Neural cell (in vitro differentiated cells): Measurements from ENCODE around the gene TYRO3. TPM values are rescaled to one million over a fixed set of nuclear protein-coding genes. Genes with fewer than 3 reads are reported as not detected.

Source experiments
- H2AFZ ChIP-seq: fragments of 200-600, 300-800 bp; sonication (generic), shearing (Covaris generic); 2 replicates; pipeline ENCODE4 v1.6.0; 2014; ENCODE audit warnings: low read depth, mild to moderate bottlenecking, antibody characterized with exemption, low read length, moderate library complexity
- H3F3A ChIP-seq: fragments of 200-600 bp; shearing (Covaris generic); 2 replicates; pipeline ENCODE4 v1.6.1; 2016; ENCODE audit warnings: mild to moderate bottlenecking, moderate library complexity, mixed read lengths, antibody characterized with exemption, low read length; ENCODE audit not compliant: insufficient read depth, poor library complexity, severe bottlenecking
- H3K27ac ChIP-seq: fragments of 200-600, 300-800 bp; sonication (generic), shearing (Covaris generic); 2 replicates; pipeline ENCODE4 v1.5.1; 2014; ENCODE audit warnings: mild to moderate bottlenecking, low read length, moderate library complexity
- H3K27me3 ChIP-seq: fragments of 300-800, 200-600 bp; sonication (generic), shearing (Covaris generic); 2 replicates; pipeline ENCODE4 v1.6.0; 2014; ENCODE audit warnings: mild to moderate bottlenecking, low read depth, low read length, moderate library complexity; ENCODE audit not compliant: insufficient read depth
- H3K36me3 ChIP-seq: fragments of 300-800, 200-600 bp; sonication (generic), shearing (Covaris generic); 2 replicates; pipeline ENCODE4 v1.5.1; 2014; ENCODE audit warnings: mild to moderate bottlenecking, antibody characterized with exemption, low read length, moderate library complexity; ENCODE audit not compliant: insufficient read depth
- H3K4me2 ChIP-seq: fragments of 300-800, 200-600 bp; sonication (generic), shearing (Covaris generic); 2 replicates; pipeline ENCODE4 v1.6.0; 2014; ENCODE audit warnings: mild to moderate bottlenecking, low read length
- H3K4me3 ChIP-seq: fragments of 300-800, 200-600 bp; sonication (generic), shearing (Covaris generic); 2 replicates; pipeline ENCODE4 v1.5.1; 2014; ENCODE audit warnings: mild to moderate bottlenecking, low read length, moderate library complexity
- H3K79me2 ChIP-seq: fragments of 200-600 bp; shearing (Covaris generic); replicated peaks from 2 replicates; pipeline ENCODE4 v1.6.0; 2014; ENCODE audit warnings: mild to moderate bottlenecking, low read length, moderate library complexity; ENCODE audit not compliant: insufficient read depth
- H3K9ac ChIP-seq: fragments of 300-800, 200-600 bp; sonication (generic), shearing (Covaris generic); 2 replicates; pipeline ENCODE4 v1.6.1; 2016; ENCODE audit warnings: mild to moderate bottlenecking, low read length, mixed read lengths
- H3K9me2 ChIP-seq: fragments of 200-600 bp; shearing (Covaris generic); 2 replicates; pipeline ENCODE4 v1.6.1; 2016; ENCODE audit warnings: mild to moderate bottlenecking, low read length, mixed read lengths; ENCODE audit not compliant: insufficient read depth
- H3K9me3 ChIP-seq: fragments of 200-600, 300-800 bp; sonication (generic), shearing (Covaris generic); 2 replicates; pipeline ENCODE4 v1.6.1; 2016; ENCODE audit warnings: mild to moderate bottlenecking, mixed run types, low read length, moderate library complexity, mixed read lengths
- H4K20me1 ChIP-seq: fragments of 200-600 bp; shearing (Covaris generic); 2 replicates; pipeline ENCODE4 v1.6.1; 2016; ENCODE audit warnings: mild to moderate bottlenecking, mixed run types; ENCODE audit not compliant: insufficient read depth
- CTCF ChIP-seq: fragments of 450-650 bp; IDR thresholded peaks from 2 replicates; pipeline ENCODE4 v1.5.1; 2014; ENCODE audit warnings: antibody characterized with exemption, mild to moderate bottlenecking, moderate library complexity; ENCODE audit not compliant: poor library complexity, severe bottlenecking
- EP300 ChIP-seq: fragments of 450-650 bp; conservative IDR thresholded peaks from 2 replicates; pipeline ENCODE4 v1.6.1; 2014; ENCODE audit warnings: antibody characterized with exemption, mild to moderate bottlenecking, moderate library complexity; ENCODE audit not compliant: poor library complexity, severe bottlenecking
- EZH2 ChIP-seq: fragments of 200-600, 300-800 bp; shearing (Covaris generic), sonication (generic); IDR thresholded peaks from 2 replicates; pipeline ENCODE4 v1.6.1; 2014; ENCODE audit warnings: antibody characterized with exemption, low read length, borderline replicate concordance, mild to moderate bottlenecking; ENCODE audit not compliant: insufficient read depth, poor library complexity, severe bottlenecking
- MXI1 ChIP-seq: fragments of 450-650 bp; conservative IDR thresholded peaks from 2 replicates; pipeline ENCODE4 v1.6.1; 2014; ENCODE audit warnings: antibody characterized with exemption, mild to moderate bottlenecking; ENCODE audit not compliant: poor library complexity, severe bottlenecking
- POLR2AphosphoS5 ChIP-seq: IDR thresholded peaks from 2 replicates; pipeline ENCODE4 v1.6.1; 2012
- RAD21 ChIP-seq: fragments of 450-650 bp; conservative IDR thresholded peaks from 2 replicates; pipeline ENCODE4 v1.6.1; 2014; ENCODE audit warnings: antibody characterized with exemption, mild to moderate bottlenecking, moderate library complexity
- REST ChIP-seq: IDR thresholded peaks from 2 replicates; pipeline ENCODE4 v1.6.1; 2012; ENCODE audit warnings: borderline replicate concordance
- SMC3 ChIP-seq: fragments of 450-650 bp; conservative IDR thresholded peaks from 2 replicates; pipeline ENCODE4 v1.6.1; 2014; ENCODE audit warnings: antibody characterized with exemption, mild to moderate bottlenecking, moderate library complexity; ENCODE audit not compliant: poor library complexity
- TAF1 ChIP-seq: IDR thresholded peaks from 2 replicates; pipeline ENCODE4 v1.6.1; 2012; ENCODE audit warnings: low read depth
- polyA plus RNA-seq: library from polyadenylated mRNA; depleted of rRNA; stranded (reverse); fragments of >200 nt; gene quantifications from 2 replicates; pipeline ENCODE4 v1.2.3, GENCODE V29; 2014

Gene TYRO3
- polyA plus RNA-seq, 1 donor from 2014 or later = 12.1 TPM

GRCh38 chr15:41578736-41579383 lies 19.8 kb downstream of the TYRO3 start:
- no peak overlapping the region for H2AFZ ChIP-seq
- H3K36me3 ChIP-seq = no peaks in the 10 kb centered on the region

GRCh38 chr15:41581110-41581509 lies 22.1 kb downstream of the TYRO3 start:
- H3K9ac ChIP-seq = no peak overlapping the region
- no peaks in the 10 kb centered on the region for H4K20me1 ChIP-seq
- no peaks in the 10 kb centered on the region for H3K9me2 ChIP-seq
- peaks cover 9% of the 10 kb centered on the region for H3K27me3 ChIP-seq
- H3K79me2 ChIP-seq = no peaks in the 10 kb centered on the region
- no peak overlapping the region for H2AFZ ChIP-seq
- H3K27ac ChIP-seq = no peak overlapping the region
- H3K9me3 ChIP-seq = no peaks in the 10 kb centered on the region
- H3F3A ChIP-seq = no peaks in the 10 kb centered on the region
- no peak overlapping the region for H3K4me3 ChIP-seq
- H3K36me3 ChIP-seq = no peaks in the 10 kb centered on the region
- no peak overlapping the region for H3K4me2 ChIP-seq
- TF ChIP-seq CTCF (no peak), REST (no peak), EZH2 (no peak), POLR2AphosphoS5 (no peak), SMC3 (no peak)

More at GRCh38 chr15:41578736-41579383, 19.8 kb downstream of the TYRO3 start:
- Histone ChIP-seq H3K4me2 (no peak overlapping the region), H3K9me2 (no peaks in the 10 kb centered on the region), H3K27ac (no peak overlapping the region), H4K20me1 (no peaks in the 10 kb centered on the region), H3K79me2 (no peaks in the 10 kb centered on the region), H3K4me3 (no peak overlapping the region), H3F3A (no peaks in the 10 kb centered on the region), H3K27me3 (no peaks in the 10 kb centered on the region), H3K9ac (no peak overlapping the region), H3K9me3 (no peaks in the 10 kb centered on the region)
- TF ChIP-seq RAD21 (no peak), MXI1 (no peak), CTCF (no peak), SMC3 (no peak), REST (no peak), EZH2 (no peak), TAF1 (no peak), POLR2AphosphoS5 (no peak), EP300 (no peak)
